NAMALWA (cell line): ENCODE measurements around the gene KRT83.

Source experiments
- DNase-seq: peaks from one replicate; pipeline ENCODE4 v3.0.0-alpha.2; 2015; ENCODE audit warnings: low spot score

KRT83 gene

DNA sequence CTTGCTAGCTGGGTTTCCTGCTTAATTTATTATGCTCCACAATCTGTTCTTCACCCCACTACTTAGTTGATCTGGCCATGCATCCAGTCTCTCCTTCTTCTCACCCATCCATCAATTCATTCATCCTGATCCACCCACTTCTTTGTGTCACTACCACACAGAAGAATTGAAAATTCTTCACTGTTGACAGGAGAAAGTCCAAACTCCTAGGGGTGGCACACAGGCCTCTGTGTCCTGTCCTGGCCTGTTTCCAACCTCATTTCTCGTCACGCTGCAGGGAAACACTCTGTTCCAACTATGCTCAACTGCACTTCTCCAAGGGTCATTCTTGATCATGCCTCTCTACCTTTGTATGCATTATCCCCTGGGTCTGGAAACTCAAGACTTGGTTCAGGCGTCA is 10.6 kb upstream of the KRT83 start:
- DNase-seq: no peak

DNA sequence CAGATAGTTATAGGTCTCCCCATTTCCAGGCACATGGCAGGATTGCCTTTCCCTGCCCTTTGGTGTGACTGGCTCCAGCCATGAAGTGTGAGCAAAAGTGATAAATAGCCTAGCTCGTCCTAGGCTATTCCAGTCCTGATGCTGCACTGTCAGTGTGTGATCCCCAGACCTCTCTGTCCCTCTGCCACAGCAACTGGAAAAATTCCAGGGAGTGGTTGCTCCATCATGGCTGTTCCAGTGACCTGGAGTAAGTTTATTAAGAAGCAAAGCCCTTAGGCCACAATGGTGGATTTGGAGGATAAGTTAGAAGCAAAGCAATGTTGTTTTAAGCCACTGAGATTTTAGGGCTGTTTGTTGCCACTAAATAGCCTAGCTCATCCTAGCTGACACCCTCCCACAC is 9.8 kb upstream of the KRT83 start:
- no peak for DNase-seq

DNA sequence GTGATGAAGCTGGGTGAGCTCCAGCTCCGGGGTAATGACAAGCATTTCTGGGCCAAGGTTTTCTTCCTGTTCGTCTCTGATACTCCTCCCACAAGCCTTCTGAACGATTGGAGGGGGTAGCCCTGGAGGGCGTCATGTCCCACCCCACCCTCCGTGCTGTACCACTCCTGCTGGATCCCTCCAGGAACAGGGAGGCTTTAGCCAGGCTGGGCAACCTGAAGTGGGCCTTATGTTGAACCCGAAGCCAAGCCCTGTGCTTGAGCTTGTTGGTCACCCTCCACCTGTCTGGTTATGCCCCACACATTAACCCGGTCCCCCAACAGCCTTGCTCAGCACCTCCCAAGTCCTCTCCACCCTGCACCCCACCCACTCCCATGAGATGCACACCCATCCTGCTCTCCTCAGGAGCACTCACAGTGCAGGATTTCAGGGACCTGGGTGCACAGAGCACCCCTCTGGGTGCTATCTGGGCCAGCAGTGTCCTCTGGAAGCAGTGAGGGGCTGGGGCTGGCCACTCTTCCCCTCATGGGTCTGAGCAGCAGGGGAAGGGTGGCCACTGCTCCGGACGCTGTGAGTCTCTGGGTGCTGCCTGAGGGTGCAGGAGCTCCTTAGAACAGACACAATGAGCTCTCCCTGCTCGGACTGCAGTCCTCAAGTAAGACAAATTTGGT is 6.8 kb upstream of the KRT83 start:
- DNase-seq: no peak

DNA sequence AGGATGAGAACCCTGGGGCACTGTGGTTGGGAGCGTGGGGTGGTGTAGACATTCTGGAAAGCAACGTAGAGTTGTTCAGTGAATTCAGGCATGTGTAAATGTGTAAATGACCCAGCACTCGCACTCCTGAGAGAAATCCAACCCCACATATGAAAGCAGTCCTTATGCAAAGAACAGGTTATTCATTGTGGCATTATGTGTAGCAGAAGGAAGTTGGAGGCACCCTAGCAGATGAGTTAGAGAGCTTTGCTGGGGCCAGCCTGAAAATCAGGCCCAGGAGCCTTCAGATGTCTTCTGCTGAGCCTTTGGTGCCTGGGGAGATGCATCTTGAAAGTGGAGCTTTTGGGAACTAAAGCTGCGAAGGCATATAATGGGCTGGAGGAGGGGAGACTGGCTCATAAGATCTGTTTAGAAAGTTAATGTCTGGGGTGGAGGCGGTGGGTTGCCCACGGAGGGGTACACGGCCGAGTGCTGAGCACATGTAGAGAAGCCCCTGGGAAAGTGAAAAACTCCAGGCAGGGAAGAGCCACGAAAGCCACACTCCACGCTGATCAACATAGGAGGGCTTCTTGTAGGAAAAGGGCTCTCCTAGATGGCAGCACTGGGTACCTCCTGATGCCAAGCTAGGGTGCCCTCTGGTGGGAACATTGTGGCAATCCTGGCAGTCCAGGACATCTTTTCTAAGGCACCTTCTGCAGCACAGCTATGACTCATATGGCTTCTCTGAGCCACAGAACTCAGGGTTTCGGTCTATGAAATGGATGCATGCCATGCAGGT is 6.0 kb upstream of the KRT83 start:
- DNase-seq: peak; percentile 89

DNA sequence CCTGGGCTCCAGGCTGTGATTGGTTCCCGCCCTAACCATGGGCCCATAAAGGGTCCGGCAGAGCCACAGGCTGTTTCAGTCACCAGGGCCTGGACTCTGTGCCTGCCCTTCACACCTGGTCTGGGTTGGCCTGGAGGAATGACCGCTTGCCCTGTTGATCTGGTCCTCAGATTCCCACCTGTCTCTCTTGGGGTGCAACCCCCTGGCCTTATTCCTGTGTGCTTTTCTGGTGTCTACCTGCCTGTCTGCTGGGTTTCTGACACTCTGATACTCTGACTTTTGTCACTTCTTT is 2.9 kb upstream of the KRT83 start:
- no peak for DNase-seq

DNA sequence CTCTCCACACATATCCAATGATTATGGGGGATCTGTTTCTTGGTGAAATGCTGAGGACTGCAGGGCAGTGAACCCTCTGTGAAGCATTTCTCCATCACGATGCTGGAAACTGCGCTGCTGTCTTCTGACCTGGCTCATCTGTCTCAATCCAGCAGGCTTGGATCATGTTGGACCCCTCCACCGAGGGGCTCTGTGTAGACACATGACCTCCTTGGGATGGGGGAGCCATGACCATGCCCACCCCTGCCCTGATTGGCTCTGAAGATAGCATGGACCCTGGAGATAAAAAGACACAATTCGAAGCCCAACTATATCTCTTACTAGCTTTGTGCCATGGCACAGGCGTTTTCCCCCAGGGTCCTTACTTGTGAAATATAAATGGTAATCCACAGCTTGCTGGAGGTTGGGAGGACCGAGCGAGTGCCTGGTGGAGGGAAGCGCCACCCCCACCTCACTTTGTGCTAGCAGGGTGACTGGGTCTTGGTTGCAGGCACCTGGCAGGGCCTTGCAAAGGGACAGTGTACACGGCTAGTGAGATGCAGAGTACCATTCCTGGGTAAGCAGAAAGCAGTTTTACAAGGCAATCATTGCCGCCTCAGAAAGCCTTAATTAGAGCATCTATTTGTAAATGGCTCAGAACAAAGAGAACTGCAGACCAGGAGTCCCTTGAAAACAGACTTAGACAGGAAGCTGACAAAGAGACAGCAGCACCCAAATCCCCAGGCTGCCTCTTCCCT is 2.4 kb upstream of the KRT83 start:
- no peak for DNase-seq

DNA sequence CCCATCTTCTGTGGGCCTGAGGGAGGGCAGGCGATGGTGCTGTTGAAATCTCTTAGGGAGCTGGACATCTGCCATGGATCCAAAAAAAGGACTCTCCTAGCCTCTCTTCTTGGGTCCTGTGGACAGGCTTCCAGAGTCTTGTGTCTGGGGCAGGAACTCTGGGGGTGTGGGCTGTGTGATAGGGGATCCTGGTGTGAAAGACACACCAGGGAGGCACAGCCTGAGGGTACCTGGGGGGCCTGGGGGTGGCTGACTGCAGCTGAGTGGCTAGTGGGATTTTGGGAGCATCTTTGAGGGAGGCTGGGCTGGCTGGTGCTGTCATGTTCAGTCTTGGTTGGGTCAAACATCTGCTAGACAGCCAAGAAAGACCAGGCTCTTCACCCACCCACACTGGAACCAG is 1.8 kb upstream of the KRT83 start:
- DNase-seq: no peak

DNA sequence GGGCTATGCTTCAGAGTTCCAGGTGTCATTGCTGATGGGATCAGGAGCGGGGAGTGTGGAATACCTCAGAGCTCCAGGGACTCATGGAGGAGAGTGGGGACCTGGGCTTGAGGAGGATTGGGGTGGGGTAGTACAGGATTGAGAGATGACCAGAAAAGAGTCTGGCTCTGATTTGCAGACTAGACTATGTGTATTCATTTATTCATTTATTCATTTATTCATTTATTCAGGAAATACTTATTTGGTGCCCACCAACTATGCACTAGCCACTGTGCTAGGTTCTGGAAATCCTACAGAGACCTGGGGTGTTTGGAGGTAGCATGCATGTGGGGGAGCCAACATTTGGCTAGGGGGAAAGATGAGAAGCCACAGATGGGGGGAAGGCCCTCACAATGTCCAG is 871 bp upstream of the KRT83 start:
- no peak for DNase-seq

DNA sequence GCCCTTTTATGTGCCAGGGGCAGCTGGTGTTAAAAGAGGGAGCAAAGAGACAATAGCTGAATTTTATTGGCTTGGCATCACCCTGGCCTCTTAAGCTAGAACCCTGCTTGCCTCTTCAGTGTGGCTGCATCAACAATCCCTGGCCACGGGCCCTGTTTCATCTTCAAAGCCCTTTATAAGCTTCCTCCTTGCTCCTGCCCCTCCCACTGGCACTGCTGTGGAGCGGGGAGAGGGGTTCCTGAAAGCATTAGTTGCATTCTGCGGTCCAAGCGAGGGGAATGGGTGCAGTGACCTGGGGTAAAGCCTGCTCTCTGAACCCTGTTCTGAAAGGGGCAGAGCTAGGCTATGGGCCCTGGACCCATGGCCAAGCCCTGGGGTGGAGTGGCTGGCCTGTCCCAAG is 220 bp upstream of the KRT83 start:
- DNase-seq: no peak

DNA sequence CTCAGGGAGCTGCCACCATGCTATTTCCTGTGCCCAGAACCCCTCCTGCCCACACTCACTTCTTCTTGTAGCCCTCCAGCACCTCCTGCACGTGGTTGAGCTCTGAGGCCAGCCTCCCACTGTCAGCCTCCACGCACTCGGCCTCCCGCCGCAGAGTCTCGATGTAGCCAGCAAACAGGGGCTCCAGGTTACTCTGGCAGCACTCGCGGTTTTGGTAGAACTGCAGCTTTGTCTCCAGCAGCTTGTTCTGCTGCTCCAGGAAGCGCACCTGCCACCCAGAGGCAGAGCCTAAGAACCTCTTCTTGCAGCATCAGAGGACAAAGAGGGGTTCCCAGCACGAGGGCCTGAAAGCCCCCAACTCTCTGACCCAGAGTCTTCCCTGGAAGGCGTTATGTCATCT is 2.1 kb downstream of the KRT83 start:
- DNase-seq: peak; percentile 14

DNA sequence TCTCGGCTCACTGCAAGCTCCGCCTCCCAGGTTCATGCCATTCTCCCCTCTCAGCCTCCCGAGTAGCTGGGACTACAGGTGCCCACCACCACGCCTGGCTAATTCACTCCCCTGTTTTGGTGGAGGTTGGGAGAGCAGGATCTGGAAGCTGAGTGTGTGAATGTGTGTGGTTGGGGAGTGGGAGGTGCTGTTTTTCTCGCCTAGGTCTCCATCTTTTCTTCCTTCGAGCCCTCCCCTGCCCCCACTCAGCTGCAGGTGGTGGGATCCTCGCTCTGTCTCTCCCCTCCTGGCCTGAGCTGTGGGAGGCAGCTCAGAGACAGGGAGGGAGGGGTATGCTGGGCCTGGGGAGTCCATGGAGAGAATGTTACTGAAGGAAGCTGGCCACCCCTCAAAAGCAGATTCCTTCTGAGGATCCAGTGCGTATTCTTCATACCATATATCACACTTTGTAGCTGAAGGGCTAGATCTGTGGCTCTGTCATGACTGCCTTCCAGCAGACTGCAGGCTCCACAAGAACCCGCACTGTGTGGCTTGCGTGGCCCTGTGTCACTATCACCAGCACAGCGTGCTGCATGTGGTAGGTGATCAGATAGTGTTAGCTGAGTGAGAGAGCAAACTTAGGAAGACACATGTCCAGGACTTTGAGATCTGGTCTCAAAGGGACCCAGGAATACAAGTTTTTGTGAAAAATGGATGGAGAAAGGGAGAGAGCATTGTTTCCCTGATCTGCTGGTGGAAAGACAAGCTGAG is 2.8 kb downstream of the KRT83 start:
- DNase-seq: no peak

DNA sequence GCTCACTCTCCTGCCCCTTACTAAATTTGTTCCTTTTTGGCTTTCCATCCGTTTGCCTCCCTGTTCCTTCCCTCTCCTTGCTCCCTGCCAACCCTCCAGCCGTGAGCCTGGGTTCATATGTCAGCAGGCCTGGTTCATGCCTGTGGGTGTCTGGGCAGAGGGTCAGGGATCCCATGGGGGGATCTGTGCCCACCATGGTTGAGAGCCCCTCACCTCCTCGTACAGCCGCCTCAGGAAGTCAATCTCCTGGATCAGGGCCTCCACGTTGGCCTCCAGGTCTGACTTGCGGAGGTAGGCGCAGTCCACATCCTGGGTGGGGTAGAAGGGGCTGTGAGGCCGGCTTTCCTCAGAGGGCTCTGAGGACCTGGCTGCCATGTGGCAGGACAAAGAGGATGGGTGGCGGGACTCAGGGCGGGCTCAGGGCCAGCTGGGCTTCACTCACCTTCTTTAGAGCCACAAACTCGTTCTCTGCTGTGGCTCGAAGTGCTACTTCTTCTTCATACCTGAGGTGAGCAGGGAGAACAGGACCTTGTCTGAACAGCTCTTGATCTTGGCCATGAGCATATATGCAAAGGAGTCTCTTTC is 3.6 kb downstream of the KRT83 start:
- no peak for DNase-seq

DNA sequence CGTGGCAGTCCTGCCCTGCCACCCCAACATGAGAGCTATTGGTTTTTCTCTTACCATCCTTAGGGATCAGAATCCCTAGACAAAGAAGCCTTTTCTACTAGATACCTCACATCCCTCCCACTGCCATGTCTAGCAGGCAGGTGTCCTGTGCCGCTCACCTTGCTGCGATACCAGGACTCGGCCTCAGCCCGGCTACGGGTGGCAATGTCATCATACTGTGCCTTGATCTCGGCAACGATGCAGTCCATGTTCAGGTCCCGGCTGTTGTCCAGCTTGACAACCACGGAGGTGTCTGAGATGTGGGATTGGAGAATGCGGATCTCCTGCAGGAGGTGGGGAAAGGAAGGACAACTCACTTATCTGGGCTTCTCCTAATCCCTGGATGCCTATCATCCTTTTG is 4.5 kb downstream of the KRT83 start:
- no peak for DNase-seq

DNA sequence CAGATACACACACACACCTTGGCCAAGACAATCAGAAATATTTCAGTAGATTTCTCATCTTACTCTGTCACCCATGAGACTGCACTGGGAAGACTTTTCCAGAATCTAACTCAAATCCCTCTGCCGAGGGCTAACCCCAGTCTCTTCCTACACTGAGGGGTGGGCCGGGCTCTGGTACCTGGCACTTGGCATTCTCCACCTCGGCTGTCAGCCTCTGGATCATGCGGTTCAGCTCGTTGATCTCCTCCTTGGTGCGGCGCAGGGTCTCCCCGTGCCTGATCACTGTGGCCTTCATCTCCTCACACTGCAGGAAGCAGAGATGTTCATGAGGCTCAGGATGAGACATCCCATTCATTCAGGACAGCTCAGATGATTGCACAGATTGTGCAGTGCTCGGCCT is 4.9 kb downstream of the KRT83 start:
- DNase-seq: no peak

DNA sequence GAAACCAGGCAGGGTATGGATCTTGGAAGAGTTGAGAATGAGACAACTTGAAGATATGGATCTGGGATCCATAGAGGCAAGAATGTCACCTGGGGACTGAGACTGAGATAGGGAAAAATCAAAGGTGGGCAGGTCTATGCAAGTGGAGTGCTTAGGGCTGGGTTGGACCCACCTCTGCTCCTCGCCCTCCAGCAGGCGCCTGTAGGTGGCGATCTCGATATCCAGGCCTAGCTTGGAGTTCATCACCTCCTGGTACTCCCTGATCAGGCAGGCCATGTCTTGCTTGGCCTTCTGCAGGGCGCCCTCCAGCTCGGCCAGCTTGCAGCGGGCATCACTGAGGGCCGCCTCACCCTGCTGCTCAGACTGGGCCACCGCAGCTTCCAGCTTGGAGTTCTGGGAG is 5.5 kb downstream of the KRT83 start:
- peak; percentile 59 for DNase-seq

DNA sequence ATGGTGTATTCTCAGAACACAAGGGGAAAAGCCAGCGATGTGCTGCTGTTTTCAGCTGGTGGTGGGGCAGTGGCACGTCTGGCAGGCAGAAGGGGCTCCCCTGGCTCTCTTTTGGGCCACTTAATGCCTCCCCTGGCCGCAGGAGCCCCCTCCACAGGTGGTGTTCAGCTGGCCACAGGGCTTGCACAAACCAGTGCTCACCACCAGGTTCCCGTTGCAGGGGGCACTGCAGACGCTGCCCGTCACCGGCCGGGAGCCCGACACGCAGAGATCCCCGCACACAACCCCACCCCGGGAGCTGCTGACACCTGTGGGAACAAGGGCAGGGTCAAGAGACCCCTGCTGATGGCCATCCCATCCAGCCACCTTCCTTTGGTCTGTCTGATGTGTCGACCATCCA is 6.7 kb downstream of the KRT83 start:
- no peak for DNase-seq

DNA sequence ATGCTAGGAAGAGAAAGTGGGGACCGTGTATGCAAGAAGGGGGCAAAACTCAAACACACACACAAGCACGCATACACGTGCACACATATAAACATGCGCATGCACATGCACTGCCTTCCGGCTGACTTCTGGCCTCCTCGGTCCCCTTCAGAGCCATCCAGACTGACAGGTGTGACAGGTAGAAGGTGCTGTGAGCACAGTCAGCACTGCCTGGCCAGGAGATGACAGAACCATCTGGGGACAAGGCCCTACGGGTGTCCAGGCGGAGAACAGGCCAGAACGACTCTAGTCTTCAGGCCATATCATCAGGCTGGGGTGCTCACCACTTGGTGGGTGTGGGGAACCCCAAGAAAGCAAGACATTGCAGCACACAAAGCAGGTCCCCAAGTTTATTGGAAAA is 7.3 kb downstream of the KRT83 start:
- no peak for DNase-seq

DNA sequence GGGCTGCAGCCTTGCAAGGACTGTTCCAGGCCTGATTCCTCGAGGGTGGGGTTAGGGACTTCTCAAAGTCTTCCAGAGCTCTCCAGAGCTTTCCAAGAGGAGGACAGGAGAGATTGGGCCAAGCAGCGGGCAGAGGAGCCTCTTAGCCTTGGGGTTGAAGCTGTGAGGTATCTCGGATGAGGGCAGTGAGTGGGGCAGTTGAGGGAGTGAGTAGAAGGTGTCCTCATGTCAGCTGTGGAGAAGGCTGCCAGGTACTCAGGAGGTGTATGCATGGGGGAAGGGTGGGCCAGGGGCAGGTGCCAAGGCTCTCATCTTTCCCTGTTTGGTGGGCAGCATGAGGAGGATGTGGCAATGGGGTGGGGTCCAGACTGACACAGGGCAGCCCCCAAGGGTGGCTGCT is 7.7 kb downstream of the KRT83 start:
- DNase-seq: no peak

DNA sequence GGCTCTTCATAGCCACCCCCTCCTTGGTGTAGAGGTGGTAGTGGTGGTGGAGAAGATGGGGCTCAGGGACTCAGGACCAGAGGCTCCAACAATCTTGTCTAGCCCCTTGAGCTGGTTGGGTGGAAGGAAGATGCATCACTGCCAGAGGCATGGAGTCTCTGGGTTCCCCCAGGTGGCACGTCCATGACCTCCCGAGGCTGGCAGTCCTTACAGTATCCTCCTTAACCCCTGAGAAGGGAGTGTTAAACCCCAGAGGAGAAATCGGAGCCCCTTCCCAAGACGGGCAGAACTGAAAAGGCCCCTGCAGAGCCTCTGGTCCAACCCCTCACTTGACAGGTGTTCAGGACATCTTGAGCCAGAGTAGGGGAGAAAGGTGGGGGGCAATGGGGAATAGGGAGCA is 9.1 kb downstream of the KRT83 start:
- DNase-seq: no peak

DNA sequence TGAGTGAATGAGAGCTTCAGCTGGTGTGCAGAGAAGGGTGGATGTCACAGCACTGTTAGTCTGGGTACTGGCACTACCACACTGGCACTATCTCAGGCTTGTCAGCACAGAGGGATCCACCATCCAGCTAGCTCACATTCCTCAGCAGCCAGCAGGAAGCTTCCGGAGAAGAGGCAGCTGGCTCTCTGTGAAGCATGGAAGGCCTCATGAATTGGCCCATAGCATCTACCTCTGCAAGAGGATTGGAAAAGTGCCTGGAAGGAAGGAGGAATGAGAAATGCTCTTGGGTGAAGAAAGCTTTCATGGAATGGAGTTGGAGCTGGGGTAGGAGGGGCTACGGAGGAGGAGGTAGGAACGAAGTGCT is 9.9 kb downstream of the KRT83 start:
- DNase-seq: no peak

DNA sequence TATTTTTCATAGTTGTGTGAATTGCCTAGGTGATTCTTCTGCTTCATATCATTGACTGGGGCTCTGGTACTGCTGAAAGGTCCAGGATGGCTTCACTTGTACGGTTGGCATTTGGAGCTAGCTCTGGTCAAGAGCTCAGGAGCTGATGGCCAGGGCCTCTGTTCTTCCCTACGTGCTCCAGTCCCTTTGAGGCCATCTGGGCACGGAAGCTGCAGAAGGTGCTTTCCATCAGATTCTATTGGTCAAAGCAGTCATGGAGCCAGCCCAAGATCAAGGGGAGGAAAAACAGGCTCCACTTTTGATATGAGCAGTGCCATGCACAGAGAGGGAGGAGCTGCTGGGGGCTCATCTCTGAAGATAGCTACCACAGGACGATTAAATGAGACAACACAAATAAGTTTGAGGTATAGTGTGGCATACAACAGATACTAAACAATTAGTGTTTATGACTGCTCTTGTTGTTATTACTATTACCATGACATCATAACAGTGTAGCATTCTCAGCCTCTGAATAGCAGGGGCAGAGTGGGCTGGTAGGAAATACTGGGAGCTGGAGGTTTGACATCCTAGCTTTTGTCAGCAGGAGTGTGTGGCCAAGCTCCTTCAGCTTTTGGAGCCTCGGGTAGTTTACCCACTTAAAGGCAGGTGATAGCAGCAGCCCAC is 10.4 kb downstream of the KRT83 start:
- DNase-seq: no peak

DNA sequence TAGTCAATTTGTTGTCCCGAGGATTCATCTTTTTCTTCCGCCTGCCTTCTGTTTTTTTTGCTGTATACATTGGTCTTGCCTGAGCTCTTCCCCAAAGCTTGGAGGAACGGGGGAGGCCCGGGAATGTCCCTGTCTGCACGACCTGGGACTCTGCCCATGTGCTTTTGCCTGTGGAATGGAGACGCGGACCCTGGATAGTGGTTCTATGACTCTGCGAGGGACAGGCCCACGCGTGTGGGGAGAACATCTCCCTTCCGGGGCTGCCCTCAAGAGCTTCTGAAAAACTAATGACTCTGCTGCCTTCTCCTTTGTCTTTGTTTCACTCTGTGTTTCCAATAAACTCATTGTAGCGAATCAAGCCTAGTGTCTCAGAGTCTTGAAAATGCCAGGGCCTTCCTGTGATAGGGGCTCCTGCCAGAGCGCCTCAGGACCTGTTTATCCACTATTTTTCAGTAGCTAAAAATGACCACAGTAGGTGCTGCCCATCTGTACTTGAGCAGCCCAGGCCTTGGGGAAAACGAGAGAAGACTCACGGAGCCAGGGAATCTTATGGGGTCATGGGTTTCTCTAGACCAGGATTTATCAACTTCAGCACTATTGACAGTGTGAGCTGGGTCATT is 12.3 kb downstream of the KRT83 start:
- no peak for DNase-seq
